Activated naive CD8-positive, alpha-beta T cell treated with anti-CD3 and anti-CD28 coated beads, Interleukin-2, amount 50 U/mL, for 16 hours (primary cell): Measurements from ENCODE around the gene PDLIM7.
A peak's percentile ranks its signal among the peaks of the same experiment; 100 is the strongest.

Source experiments
- DNase-seq: peaks from one replicate; pipeline ENCODE4 v3.0.0-alpha.2; 2020; ENCODE audit warnings: low read depth, low spot score

The PDLIM7 gene

DNA sequence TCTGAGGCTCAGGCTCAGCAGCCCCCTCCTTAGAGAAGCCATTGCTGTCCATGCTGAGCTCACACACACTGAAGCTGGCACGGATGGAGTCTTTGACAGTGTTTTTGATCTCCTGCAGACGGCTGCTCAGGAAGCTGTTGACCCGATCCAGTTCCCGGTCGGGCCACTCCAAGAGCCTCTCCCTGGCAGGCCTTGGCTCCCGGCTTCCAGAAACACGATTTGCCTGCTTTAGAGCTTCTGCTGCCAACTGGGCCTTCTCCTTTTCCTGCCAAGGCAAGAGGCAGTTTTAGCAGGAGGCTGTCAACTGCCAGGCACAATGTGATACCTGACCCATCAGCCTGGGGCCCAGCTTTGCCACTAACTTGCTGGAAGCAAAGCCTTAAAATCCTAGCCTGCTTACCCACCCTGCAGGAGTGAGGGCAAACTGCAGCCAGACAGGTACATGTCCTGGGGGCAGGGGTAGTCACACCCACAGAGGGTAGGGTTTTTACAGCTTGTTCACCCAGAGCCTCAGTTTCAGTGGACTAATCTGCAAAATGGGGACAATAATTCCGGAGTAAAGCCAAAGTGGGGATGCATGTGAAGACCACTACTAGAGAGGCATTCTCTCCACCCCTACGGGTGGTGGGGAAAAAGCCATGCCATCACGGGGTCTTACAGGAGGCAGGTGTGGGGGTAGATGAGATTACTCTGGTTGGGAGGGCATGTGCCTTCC lies 27.7 kb upstream of the PDLIM7 start:
- DNase-seq = no peak

DNA sequence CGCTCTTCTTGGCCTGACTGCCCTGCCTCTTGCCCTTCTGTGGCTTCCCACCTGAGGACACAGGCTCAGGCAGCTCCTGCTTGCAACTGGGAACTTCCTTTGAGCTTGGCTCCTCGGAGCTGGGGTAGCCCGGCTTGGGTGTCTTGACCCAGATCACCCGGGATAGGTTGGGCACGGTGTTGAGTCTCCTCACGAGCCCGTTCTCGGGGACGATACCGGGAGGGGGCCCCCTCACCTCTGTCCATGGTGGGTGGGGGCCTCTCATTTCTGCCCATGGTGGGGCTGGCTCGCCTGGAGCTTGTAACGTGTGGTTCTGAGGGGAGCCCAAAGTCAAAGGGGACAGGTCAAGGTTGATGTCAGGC lies 27.1 kb upstream of the PDLIM7 start:
- DNase-seq = no peak

DNA sequence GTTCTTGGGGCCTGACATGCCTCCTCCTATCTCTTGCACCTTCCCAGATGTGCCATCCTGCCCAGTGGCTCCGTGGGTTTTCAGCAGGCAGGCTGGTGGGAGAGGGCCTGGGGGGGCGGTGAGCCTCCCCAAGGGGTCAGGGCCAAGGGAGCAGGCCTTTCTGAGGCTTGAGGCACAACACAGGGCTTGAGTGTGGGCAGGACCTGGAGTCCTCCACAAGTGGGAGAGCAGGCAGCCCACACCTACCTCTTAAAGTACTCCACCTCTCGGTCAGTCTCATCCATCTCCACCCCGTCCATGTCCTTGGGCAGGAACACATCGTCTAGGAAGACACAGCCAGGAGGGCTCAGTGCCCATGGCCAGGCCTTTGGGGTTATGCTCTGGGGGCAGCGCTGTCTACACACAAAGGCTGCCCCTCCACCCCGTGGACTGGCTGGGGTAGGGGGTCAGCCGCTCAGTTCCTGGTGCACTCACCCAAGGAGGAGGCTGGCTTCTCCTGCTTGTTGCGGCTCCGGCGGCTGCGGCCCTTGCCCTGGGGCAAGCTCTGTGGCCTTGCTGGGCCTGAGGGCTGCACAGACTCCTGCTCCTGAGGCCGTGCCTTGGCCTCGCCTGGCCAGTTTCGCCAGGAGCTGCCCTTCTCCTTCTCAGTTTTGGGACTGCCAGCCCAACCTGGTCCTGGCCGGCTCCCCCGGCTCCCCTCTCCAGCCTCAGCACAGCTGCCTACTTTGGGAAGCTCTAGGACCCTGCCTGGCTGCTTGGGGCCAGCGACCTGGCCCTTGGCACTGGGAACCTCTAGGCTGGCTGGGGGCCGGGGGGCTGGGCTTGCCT lies 26.5 kb upstream of the PDLIM7 start:
- no peak for DNase-seq

DNA sequence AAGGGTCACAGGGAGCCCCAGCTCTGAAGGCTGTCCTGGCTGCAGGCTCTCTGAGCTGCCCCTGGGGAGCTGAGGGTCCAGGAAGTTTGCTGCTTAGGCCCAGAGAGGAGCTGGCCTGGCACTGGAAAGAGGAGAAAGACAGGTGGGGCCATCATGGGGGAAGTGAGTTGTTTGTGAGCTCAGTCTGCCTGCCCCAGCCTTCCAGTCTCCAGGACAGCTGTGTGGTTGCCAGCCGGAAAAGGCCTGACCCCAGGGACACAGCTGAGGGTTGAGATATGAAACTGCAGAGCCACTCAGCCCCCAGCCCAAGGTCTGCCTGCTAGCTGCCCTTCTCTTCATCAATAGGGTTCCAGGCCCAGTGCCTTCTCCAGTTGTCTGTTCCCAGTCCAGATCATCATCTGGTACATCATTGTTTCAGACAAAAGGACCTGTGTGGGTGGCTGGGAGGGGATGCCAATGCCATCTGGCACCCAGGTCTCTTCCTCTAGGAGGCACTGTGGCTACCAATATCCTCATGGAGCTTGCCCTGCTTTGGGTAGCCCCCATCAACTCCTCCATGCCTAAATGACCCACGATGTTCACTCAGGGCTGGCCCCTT lies 23.6 kb upstream of the PDLIM7 start:
- DNase-seq = no peak

DNA sequence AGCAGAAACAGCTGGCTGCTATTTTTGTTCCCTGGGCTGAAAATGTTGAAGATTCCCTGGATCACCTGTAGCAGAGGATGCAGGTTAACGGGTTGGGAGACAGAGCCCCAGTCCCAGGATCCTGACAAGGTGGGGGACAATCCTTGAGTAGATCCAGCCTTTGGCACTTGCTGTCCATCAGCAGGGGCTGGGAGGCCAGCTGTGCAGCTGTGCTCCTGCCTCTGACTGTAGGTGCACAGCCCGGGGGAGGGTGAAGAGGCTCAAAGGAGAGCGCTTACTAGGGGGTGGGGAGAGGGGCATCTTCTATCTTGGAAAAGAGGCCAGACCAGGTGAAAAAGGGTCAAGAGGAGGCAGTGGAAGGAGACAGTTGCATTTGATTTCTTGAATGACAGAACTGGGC lies 22.9 kb upstream of the PDLIM7 start:
- DNase-seq = no peak

DNA sequence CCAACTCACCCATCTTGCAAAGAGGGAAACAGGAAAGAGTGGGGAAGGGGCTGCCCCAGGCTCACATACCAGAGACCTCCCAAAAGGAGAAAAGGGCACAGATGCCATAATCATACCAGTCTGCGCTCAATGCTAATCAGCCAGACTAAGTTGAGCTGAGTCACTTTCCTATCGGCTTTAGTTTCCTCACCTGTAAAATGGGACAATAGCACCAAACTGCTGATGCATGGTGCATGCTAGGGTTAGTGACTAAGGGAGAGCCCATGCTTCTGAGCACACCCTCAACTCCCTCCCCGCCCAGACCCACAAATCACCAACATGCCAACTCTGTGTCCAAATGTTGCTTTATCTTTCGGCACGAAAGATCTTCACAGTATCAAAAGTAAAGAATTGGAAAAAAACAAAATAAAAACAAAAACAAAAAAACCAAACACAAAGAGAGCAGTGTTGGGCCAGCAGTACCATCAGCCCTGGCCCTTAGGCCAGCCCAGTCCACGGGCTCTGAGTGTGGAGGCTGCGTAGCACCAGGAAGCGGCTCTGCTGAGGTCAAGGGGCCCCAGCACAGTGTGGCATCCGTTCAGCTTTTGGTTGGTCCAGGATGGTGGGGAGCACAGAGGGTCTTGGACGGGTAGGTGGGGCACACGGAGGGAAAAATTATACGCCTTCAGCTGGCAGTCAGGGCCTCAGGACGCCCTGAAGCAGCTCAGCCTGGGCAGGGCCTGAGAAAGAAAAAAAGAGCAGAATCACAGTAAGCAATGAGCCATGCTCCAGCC lies 22.2 kb upstream of the PDLIM7 start:
- DNase-seq = no peak

DNA sequence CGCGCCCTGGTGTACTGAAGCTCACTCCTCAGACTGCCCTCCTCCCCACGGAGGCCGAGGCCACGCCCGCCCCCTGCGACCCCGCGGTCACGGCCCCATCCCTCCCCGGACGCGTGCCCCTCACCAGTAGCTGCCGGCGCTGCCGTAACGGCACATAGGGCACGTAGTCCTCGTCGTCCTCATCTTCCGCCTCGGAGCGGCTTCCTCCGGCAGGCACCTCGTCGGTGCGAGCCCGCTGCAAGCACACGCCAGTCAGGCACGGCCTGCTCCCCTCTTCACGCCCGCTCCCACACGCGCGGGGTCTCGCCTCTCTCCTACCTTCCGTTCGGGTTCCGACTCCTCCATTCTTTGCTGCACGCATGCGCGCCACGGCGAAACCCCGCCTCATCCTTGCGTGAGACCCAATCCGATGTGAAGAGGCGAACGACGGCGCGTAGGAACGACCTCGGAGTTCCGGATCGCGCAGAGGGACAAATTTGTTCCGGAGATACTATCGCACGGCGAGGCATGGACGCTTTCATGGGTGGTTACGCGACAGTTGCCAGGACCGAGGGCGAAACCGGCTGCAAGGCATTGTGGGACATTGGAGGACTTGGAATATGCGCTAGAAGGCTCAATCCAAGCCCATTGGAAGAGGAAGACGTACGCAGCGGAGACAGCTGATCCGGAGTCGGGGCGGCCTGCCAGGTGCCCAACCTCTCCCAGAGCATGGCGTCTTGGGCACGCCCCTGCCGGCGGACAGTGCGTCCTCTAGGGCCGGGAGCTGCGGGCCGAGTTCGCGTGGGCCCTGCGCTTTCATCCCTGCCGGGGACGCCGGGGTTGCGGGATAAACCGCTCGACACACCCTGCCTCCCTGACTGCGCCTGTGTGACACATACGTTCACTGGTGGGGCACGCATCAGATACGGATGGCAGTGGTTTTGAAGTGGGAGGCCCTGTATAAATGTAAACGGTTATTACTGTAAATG lies 19.5 kb upstream of the PDLIM7 start, which contains the start of gene DDX41:
Gene DDX41 (minus strand): TSS at position 361 of the 968 bp plus-strand sequence. CDS start 16 bp downstream, at position 345.
- peak; percentile 86 for DNase-seq

DNA sequence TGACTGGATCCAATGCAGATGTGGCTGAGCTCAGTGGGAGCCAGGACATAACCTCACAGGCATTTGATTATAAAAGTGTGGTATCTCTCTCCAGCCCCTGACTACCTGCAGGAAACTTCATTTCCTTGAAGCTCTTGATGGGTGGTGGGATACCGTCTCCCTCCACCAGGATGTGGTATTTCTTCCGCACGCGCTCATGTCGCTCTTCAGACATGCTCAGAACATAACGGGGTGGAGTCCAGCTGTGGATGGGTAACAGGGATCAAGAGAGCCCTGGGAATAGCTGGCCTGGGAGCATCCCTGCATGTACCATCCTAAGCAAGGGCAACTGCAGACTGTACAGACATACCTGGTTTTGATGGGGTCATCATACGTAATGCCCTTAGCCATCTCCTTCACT lies 18.2 kb upstream of the PDLIM7 start:
- no peak for DNase-seq

DNA sequence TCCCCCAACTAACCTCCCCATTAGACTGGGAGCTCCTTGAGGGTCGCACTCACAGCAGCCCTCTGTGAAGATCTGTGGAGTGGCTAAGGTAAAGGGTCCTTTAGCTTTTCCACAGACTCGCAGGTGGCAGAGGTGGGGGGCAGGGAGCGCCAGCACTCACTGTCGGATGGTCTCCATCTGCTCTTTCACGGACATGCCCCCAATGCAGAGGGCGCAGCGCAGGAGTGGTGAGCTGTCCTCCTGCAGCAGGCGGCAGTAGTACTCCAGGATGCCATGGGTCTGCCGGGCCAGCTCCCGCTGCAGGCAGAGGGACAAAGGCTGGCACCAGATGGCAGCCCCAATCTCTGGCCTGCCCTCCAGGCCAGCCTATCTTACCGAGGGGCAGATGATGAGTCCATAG lies 17.1 kb upstream of the PDLIM7 start:
- no peak for DNase-seq

DNA sequence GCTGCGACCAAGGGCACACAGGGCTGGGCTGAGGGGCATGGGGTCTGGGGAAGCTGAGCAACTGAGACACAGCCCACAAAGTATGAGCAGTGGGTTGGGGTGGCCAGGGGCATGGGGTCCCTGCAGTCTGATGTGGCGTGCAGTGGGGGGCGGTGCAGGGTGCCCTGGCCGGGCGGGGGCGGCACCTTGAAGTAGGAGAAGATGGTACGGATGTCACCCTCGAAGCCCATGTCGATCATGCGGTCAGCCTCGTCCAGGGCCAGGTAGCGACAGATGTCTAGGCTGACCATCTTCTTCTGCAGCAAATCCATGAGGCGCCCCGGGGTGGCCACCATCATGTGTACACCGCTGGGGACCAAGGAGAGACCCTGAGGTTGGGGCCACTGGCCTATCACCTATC lies 16.1 kb upstream of the PDLIM7 start:
- no peak for DNase-seq

DNA sequence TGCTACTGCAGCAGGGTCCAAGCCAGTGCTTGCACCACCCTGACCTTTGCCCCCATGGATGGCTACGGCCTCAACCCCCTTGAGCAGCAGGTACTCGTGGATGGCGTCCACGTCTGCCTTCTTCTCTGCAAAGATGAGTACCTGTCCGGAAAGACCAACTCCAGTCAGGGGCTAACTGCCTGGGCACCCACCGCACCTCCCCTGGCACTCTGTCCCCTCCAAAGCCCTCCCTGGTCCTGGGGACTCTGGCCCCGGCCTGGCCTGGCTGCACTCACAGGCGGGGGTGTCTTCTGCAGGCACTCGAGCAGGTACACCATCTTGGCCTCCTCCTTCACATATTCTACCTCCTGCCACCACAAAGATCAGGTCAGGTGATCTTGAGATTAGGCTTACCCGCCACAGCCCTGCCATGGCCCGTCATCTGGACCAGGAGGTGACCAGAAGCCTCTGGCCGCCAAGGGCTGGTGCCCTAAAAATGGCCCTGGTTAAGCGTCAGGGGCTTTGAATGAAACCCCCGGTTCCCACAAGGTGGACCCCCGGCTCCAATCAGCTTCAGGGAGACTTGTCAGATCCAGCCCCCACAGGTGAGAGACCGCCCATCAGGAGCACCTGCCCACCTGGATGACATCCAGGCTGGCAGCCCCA lies 15.5 kb upstream of the PDLIM7 start:
- DNase-seq = no peak

DNA sequence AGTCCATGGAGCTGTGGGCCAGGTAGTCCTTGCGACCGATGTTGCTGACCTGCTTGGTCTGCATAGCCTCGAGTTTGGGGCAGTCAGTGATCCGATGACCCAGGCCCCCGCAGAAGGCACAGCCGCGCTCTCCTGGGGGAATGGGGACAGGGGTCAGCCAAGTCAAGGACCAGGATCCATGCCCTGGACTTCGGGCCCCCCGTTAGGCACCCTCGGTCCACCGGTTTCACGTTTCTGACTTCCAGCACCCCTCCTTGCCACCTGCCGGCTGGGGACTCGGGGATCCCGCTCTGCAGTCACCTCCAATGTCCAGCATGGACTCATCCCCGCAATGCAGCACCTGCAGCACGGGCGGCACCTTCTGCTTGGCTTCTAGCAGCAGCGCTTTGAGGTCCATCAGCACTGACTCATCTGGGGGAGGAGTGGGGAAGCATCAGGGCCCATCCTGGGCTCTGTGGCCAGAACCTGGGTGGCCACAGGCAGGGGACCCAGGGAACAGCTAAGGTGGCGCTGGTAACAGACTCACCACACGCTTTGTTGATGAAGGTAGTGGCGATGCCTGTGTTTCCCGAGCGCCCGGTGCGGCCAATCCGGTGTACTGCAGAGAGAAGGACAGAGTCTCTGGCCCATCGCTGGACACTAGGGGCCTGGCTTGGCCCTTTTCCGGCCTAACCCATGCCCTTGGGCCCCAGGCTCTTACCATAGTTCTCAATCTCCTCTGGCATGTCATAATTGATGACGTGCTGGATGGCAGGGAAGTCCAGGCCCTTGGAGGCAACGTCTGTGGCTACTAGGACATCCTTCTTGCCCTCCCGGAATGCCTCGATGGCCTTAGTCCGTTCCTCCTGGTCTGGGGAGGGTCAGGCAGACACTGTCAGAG lies 14.6 kb upstream of the PDLIM7 start:
- no peak for DNase-seq

DNA sequence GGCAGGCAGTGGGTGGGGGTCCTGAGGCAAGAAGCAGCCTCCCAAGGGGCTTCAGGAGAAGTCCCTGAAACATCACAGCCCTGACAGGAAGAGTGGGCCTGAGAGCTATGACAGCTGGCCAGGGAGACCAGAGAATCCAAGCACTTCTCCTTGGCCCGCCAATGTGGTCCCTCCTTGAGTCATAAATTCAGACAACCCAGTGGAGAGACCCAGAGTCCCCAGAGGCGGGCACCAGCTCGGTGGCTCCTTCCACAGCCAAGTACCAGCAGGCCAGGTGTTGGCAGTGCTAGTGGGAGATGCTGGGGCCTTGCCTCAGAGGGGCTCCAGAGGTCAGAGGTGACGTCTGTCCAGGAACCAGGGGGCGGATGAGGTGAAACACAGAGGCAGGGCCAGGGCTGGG lies 13.8 kb upstream of the PDLIM7 start:
- no peak for DNase-seq

DNA sequence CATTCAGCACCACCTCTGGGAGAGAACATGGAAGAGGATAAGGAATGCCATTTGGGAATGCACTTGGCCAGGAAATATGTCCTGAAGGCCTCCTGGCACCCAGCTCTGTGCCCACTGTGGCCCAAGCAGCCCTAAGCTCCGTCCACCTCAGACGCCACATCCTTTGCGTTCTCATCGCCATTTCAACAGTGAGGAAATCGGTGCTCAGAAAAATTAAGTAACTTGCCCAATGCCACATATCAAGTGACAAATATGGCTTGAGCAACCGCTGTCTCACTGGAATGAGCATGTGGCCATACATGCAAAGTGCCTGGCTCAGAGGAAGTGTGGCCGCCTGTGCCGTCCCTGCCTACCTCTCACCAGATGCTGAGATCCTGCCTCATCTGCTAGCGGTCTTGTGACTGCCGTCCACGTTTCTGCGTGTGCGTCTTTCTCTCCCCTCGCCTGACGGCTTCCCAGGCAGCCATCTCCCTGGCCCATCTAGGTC lies 13.2 kb upstream of the PDLIM7 start:
- no peak for DNase-seq

DNA sequence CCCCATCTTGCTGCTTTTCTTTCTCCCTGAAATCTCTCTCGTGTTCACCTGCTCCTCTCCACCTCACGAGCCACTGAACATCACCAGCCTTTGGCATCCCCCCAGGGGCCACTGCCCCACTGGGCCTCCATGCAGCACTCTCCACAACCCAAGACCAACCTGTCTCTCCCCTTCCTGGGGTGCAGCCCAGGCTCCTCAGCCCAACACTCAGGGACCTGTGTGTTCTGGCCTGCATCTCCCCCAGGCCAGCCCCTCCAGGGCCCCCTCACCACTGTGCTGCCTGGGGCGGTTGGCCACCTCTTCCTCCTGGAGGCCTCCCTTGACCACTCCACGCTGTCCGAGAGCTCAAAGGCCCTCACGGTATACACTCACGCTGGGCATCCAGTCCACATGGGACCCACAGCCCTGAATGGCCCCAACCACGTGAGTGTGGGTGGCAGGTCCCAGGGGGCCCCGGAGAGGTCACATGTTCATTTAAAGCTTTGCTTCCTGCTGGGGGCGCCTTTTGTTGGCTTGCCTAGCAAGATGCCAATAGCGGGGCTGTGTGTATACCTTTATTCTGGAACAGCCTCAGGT lies 12.7 kb upstream of the PDLIM7 start:
- no peak for DNase-seq

DNA sequence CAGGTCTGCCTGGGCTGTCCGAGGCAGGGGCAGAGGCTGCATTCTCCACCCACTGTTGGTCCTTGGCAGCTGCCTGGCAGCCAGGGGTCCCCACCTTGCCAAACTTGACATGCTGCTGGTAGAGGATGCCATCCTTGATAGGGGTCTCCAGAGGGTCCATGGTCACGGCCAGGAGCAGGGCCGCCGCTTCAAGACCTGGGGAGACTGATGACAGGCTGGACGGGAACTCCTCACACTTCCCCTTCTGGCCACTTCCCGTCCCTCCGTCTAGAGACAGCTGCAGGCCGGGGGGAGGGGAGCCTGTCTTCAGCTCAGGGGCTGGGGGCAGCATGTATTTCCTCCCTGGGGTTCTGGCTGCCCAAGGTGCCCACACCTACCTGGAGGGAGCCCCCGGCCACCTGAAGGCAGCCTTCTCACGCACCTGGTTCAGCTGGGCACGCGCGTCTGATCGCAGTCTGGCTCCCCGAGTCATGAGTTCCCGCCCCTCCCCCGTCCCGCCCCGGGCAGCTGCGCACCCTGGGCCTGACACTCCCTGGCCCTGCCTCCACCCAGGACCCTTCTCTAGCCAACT lies 12.1 kb upstream of the PDLIM7 start, which contains the start of gene DOK3:
Gene DOK3 (minus strand): TSS at position 446 of the 571 bp plus-strand sequence. CDS start 286 bp downstream, at position 160.
- DNase-seq = no peak

DNA sequence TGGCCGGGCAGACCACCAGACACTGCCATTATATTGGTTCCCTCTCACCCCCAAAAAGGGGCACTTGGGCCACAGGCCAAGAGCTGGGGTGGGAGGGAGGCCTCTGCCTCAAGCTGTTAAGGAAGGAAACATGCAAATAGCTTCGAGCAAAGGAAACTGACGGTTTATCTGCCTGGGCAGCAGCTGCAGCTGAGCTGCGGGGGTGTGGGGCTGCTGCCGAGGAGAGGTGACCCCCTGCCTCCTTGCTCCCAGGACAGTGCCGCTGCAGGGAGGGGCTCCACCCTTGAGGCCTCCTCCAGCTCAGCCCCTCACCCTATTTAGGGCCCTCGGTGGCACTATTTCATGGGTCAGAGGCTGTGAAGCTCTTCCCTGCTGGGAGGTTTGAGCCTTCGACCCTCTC lies 11.4 kb upstream of the PDLIM7 start:
- no peak for DNase-seq

DNA sequence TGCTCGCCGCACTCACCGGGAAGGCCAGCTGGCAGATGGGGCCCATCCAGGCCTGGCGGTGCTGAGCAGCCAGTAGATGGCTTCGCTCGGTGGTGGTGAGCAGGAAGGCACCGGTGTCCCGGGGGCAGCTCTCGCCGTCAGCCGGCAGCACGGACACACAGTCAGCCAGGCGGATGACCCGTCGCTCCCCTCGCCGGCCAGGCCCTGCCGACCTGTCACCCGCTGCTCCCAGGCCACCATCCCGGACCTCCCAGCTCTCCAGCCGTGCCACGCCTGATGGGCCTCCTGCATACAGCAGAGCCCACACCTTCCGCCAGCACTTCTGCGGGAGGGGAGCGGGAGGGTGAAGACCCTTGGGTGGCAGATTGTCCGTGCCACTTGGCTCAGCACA lies 10.8 kb upstream of the PDLIM7 start:
- no peak for DNase-seq
